Hair follicular keratinocyte (primary cell): ENCODE measurements around the gene TM4SF5. TPM values are rescaled to one million over a fixed set of nuclear protein-coding genes. Genes with fewer than 3 reads are reported as not detected.

ENCODE experiments used
- total RNA-seq: library from RNA; depleted of rRNA; stranded (reverse); fragments of >200 nt; gene quantifications from 2 replicates; pipeline ENCODE4 v1.2.3, GENCODE V29; 2015

The TM4SF5 gene, protein sequence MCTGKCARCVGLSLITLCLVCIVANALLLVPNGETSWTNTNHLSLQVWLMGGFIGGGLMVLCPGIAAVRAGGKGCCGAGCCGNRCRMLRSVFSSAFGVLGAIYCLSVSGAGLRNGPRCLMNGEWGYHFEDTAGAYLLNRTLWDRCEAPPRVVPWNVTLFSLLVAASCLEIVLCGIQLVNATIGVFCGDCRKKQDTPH
- total RNA-seq: not detected in 2 replicates

DNA sequence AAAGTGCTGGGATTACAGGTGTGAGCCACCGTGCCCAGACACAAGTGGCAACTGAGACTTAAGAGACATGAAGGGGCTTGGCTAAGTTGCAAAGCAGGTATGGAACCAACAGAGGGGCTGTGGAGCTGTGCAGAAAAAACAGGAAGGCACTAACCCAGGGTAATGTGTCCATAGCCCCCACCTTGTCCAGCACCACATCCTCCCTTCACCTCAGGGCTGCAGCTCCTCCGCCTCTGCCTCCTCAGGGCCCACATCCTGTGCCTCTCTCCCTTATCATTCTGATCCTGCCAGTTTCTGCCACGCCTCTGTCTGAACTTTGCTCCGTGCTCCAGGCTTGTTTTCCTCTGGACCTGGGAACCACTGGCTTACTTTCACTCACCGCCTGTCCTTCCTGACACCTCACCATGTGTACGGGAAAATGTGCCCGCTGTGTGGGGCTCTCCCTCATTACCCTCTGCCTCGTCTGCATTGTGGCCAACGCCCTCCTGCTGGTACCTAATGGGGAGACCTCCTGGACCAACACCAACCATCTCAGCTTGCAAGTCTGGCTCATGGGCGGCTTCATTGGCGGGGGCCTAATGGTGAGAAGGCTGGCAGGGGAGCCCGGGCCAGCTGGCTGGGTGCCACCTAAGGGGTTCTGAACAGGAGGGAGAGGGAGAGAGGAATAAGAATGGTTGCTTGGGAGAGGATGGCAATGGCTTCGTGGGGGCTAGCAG, at the start of gene TM4SF5:
TM4SF5 (plus strand) TSS at position 368 of the 716 bp plus-strand sequence; CDS start at position 405, 37 bp downstream.

DNA sequence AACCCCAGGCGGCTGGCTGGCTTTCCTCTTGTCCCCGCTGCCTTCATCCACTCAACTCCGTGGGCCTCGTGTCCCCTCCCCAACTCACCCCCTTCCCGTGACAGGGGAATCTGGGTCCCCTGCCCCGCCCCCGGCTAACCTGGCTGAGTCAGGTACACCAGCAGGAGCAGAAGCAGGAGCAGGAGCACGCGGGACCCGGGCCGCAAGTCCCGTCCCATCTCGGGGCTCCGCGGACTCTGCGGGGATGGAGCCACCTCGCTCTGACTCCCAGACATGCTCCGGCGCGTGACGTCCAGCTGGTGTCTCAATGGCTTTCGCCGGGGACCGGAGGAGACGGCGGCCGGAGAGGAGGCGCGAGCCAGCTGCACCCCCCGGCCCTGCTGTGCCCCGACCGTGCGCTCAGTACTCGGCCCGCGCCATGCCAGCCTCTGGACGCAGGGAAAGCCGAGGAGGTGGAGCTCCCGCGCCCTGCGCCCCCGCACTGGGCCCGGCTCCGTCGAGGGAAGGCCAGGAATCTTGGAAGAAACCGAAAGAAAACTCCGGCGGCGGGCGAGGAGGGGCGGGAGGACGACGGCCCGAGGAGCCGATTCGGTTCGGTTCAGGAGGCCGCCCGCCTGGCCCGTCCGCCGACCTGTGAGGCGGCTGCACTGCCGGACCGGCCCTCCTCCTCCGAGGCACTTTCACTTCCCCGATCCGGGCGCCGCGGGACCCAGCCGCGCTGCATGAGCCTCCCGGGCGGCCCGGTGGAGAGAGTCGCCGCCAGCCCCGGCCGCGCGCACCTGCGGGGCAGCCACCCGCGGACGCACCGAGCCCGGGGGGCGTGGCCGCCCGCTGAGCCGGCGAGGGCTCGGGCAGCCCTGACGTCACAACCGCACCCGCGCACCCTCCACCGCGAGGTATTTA, 32.3 kb upstream of the TM4SF5 start, which contains the start of the genes CXCL16 and ZMYND15:
CXCL16 (minus strand) TSS at position 807 of the 903 bp plus-strand sequence; CDS start at position 218, 589 bp downstream.
ZMYND15 (plus strand) TSS at position 712 of the 903 bp plus-strand sequence. CDS start 716 bp downstream, outside the sequence.

GRCh38 chr17:4786106-4786511, 14.4 kb downstream of the TM4SF5 start, which contains the start of gene VMO1:
TSS of gene VMO1 (minus strand) at chr17:4786364. CDS start at chr17:4786352, 12 bp downstream.

DNA sequence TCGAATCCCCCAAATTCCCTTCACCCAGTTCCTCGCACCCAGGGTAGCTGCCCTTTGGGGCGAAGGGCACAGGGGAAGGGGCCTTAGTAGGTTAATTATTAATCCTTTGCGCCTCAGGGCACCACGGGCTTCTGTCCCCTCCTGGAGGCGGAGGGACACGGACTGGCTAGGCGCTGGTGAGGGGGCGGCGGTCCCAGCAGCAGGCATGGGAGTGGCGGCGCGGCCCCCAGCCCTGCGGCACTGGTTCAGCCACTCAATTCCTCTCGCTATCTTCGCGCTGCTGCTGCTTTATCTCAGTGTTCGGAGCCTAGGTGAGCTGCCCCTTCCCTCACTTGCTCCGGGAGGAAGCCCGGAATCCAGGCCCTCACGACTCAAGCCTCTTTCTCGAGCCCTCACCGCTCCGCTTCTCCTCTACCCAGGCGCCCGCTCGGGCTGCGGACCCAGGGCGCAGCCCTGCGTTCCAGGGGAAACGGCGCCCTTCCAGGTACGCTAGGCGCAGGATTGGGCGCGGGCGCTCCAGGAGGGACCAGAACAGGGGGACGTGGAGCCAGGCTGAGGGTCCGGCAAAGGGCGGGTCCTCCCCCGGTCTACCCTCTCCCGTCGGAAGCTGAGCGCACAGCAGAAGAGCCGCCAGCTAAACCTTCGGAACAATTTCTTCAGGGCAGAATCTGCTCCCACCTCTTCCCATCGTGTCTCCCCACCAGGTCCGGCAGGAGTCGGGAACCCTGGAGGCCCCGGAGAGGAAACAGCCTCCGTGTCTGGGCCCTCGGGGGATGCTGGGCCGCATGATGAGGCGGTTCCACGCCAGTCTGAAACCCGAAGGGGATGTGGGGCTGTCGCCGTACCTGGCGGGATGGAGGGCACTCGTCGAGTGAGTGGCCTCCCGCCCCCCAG, 17.4 kb downstream of the TM4SF5 start, which contains the start of gene GLTPD2:
GLTPD2 (plus strand) TSS at position 158 of the 894 bp plus-strand sequence; CDS start at position 206, 48 bp downstream.

DNA sequence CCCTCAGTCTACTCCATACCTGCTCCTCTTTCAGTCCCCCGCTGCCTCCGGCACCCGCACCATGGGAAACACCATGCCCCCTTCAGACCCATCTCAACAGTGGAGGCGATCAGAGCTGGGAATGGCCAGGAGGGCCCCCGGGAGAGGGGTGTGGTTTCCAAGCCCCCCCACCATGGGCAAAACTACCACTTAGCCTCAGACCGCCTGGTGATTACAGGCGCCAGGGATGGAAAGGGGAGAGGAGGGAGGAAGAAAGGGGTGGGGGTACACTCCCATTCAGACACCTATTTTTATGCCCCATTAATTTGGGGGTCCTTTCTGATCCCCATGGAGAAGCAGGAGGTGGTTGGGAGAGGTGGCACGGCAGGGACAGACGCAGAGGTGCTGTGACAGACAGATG, 30.5 kb downstream of the TM4SF5 start, which contains the start of gene C17orf114:
C17orf114 (minus strand) TSS at position 101 of the 400 bp plus-strand sequence.

DNA sequence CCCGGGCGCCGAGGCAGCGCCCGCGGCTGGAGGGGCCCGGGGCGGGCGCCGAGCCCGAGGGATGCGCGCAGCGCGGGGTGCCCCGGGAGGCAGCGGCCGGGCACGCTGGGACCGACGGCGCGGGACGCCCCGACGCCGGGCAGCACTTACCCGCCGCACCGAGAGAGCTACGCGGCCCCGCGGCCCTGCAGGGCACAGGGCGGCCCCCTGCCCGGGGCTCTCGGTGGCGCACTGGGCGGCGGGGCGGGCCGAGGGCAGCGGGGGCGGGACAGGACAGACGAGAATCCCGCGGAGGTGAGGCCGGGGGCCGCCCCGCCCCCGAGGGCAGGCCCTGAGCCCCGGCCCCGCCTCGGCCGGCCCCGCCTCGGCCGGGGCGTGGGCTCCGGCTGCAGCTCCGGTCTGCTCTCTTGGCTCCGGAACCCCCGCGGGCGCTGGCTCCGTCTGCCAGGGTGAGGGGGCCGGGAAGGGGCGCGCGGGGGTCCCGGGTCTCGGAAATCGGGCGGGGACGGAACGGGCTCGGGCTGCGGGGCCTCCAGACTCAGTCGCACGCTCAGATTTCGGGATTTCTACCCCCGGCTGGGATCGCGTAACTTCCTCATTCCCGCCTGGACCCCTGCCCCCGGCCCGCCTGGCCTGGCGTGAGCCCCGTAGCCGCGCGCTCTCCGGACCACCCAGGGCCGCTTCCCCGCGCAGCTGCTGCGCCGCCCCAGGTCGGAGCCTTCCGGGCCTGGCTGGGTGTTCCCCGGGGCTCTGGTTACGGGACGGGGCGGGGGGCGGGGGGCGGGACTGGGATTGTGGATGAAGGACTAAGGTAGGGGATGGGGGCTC, 35.3 kb downstream of the TM4SF5 start, which contains the start of gene PLD2:
PLD2 (plus strand) TSS at position 376 of the 828 bp plus-strand sequence. CDS start 621 bp downstream, outside the sequence.

Other genes starting within 250 kb of the TM4SF5 start
- gene MYBBP1A, start 216.5 kb upstream of the TM4SF5 start, total RNA-seq: 70.3 and 99.9 TPM in 2 replicates
- 0.08 TPM in 2 replicates for gene GGT6, start 211.3 kb upstream of the TM4SF5 start, total RNA-seq
- not detected in 2 replicates for gene SMTNL2, start 187.4 kb upstream of the TM4SF5 start, total RNA-seq
- not detected in 2 replicates for gene ALOX15, start 130.2 kb upstream of the TM4SF5 start, total RNA-seq
- gene PELP1, start 67.7 kb upstream of the TM4SF5 start, total RNA-seq: 21.2 and 40.7 TPM in 2 replicates
- 10.9 and 13.2 TPM in 2 replicates for gene ARRB2, start 61.3 kb upstream of the TM4SF5 start, total RNA-seq
- 26.4 and 40.1 TPM in 2 replicates for gene MED11, start 40.5 kb upstream of the TM4SF5 start, total RNA-seq
- gene ZMYND15, start 32.1 kb upstream of the TM4SF5 start, total RNA-seq: 0.08 and 0.11 TPM in 2 replicates
- gene CXCL16, start 32.0 kb upstream of the TM4SF5 start, total RNA-seq: 1.9 and 14.8 TPM in 2 replicates
- gene VMO1, start 14.5 kb downstream of the TM4SF5 start, total RNA-seq: 0.31 TPM in 1 of 2 replicates, not detected in the other
- gene GLTPD2, start 17.1 kb downstream of the TM4SF5 start, total RNA-seq: not detected in 2 replicates
- 272 and 338 TPM in 2 replicates for gene PSMB6, start 24.3 kb downstream of the TM4SF5 start, total RNA-seq
- gene PLD2, start 35.3 kb downstream of the TM4SF5 start, total RNA-seq: 19.6 and 23.9 TPM in 2 replicates
- gene MINK1, start 61.5 kb downstream of the TM4SF5 start, total RNA-seq: 43.4 and 65.6 TPM in 2 replicates
- gene C17orf107, start 127.7 kb downstream of the TM4SF5 start, total RNA-seq: 1.1 and 2.2 TPM in 2 replicates
- gene CHRNE, start 131.2 kb downstream of the TM4SF5 start, total RNA-seq: not detected in 2 replicates
- not detected in 2 replicates for gene GP1BA, start 160.4 kb downstream of the TM4SF5 start, total RNA-seq
- 53.0 and 63.6 TPM in 2 replicates for gene SLC25A11, start 168.2 kb downstream of the TM4SF5 start, total RNA-seq
- gene RNF167, start 168.4 kb downstream of the TM4SF5 start, total RNA-seq: 50.5 and 60.4 TPM in 2 replicates
- gene PFN1, start 176.6 kb downstream of the TM4SF5 start, total RNA-seq: 1,881 and 2,020 TPM in 2 replicates
- 0.61 and 0.86 TPM in 2 replicates for gene ENO3, start 179.2 kb downstream of the TM4SF5 start, total RNA-seq
- 64.0 and 77.2 TPM in 2 replicates for gene SPAG7, start 195.9 kb downstream of the TM4SF5 start, total RNA-seq
- 9.7 and 22.2 TPM in 2 replicates for gene CAMTA2, start 215.8 kb downstream of the TM4SF5 start, total RNA-seq
- gene INCA1, start 225.6 kb downstream of the TM4SF5 start, total RNA-seq: 0.08 TPM in 1 of 2 replicates, not detected in the other
- 73.7 and 76.2 TPM in 2 replicates for gene KIF1C, start 226.1 kb downstream of the TM4SF5 start, total RNA-seq